ENCODE measurements around the gene NAP1L1. TPM values are rescaled to one million over a fixed set of nuclear protein-coding genes. Genes with fewer than 3 reads are reported as not detected.

NAP1L1 gene, protein sequence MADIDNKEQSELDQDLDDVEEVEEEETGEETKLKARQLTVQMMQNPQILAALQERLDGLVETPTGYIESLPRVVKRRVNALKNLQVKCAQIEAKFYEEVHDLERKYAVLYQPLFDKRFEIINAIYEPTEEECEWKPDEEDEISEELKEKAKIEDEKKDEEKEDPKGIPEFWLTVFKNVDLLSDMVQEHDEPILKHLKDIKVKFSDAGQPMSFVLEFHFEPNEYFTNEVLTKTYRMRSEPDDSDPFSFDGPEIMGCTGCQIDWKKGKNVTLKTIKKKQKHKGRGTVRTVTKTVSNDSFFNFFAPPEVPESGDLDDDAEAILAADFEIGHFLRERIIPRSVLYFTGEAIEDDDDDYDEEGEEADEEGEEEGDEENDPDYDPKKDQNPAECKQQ
- total RNA-seq: 210 and 294 TPM in 2 replicates

DNA sequence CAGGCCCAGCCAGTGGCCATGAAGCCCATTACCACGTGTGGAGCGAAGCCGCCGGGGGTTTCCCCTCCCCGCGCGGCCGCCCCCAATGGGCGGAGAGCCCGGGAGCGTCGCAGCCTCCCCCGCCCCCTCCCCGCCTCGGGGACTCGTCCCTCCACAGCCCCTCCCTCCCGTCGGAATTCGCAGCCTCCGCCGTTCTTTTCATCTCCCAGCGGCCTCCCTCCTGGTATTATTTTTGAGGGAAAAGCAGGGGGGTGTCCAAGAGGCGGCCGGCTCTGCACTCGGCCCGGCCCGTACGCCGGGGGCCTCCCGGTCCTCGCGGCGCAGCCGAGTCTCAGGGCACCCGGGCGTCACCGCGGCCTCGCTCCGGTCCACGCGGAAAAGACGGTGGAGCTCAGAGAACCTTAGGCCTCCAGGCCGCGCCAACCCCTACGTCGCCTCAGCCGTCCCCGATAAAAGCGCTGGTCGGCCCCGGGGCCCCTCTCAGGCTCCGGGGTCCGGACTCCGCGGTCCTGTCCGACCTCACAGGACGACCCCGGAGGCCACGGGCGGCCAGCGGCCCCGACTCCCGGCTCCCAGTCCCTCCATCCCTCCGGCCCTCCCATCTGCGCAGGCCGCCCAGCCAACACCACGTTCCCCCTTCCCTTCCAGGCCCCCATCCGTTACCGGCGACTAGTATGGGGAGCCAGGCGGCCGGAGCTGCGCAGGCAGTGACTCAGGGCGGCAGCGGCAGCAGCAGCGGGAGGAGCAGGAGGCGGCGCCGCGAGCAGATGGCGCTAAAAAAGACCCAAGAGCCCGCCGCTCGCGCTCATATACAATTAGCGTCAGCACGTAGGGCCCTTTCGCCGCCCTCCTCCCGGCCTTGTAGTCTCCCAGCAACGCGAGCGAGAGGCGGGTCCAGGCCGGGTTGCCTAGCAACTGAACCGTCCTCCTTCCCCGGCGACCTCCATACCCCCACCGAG lies at the start of gene NAP1L1:
TSS of gene NAP1L1 (minus strand) at position 782 of the 959 bp plus-strand sequence. CDS start 10,466 bp downstream, outside the sequence.

DNA sequence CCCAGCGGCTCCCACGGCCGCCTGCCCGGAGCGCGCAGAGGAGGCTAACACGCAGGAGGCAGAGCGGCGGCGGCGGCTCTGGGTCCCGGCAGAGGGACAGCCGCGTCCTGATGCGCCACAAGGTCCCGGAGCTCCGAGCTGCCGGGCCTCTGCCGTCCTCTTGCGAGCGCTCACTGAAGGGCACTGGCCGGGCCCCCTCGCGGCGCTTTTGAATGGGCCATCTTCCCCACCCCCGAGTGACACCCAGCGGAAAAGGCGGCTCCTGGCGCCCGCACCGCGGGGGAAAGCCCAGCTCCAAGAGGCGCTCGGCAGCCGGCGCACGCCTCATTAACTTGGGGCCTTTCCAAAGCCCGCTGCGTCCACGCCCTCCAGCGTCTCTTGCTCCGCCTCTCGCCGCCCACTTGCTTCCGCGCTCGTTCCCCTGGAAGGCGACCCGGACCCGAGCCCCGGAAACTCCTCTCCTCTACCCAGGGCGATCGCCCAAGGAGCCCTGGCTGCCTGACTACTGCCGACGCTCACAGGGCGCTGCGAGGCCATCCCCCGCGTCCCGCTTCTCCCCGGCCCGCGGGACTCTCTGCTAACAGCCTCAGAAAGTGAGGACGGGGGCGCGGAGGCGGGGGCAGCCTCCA lies 53.0 kb downstream of the NAP1L1 start, which contains the start of gene PHLDA1:
TSS of gene PHLDA1 (minus strand) at position 363 of the 629 bp plus-strand sequence.

Other genes with a start within 250 kb of the NAP1L1 start
- gene PHLDA1, start 52.9 kb downstream of the NAP1L1 start, total RNA-seq: 98.1 and 116 TPM in 2 replicates